Measurements from ENCODE around the gene SLC39A5. TPM values are rescaled to one million over a fixed set of nuclear protein-coding genes. Genes with fewer than 3 reads are reported as not detected.

The SLC39A5 gene
- under 1 TPM in 1 of 3 donors, not detected in 2; 0.98 TPM for total RNA-seq

- Histone ChIP-seq H3K36me3 (no peaks in the 10 kb centered on the region), H3K4me3 (no peak within 1 kb of the TSS), H3K27ac (no peak within 1 kb of the TSS), H3K4me1 (no peaks in the 10 kb centered on the region), H3K9me3 (no peaks in the 10 kb centered on the region), H3K27me3 (no peaks in the 10 kb centered on the region)
- no peak for DNase-seq (ENCODE audit: low spot score in 2 of 2)
- TF ChIP-seq CTCF (IDR thresholded peaks at IDR 0.05) (no peak), POLR2AphosphoS5 (IDR thresholded peaks at IDR 0.05) (no peak), POLR2A (IDR thresholded peaks at IDR 0.05) (no peak)
- intact Hi-C loops (cut with DNase I; ENCODE audit: low total_unique reads) = no loop called here
Measured at GRCh38 chr12:56229916-56230431, at the start of gene SLC39A5. SLC39A5 (plus strand) TSS chr12:56230051; CDS start chr12:56231275, 1,224 bp downstream.

GRCh38 chr12:56186957-56187356 is 42.9 kb upstream of the SLC39A5 start:
- H3K27ac ChIP-seq = peak overlapping the region in 1 of 2 donors; percentile 96

GRCh38 chr12:56188131-56188777 is 41.6 kb upstream of the SLC39A5 start:
- no peaks in the 10 kb centered on the region for H3K27me3 ChIP-seq
- DNase-seq (ENCODE audit: low spot score in 2 of 2) = no peak
- H3K36me3 ChIP-seq = no peaks in the 10 kb centered on the region
- peaks cover 0 to 13% of the 10 kb centered on the region in 2 donors for H3K4me1 ChIP-seq
- H3K4me3 ChIP-seq = peak overlapping the region; percentile 78 to 94 (median 92)
- H3K27ac ChIP-seq = peak overlapping the region; percentile 93 to 96
- intact Hi-C loops (cut with DNase I; ENCODE audit: low total_unique reads) = loop anchor here (5.0 kb wide), 1 partner anchor 61 kb away; the partner anchor contains the start of gene ESYT1
- no peaks in the 10 kb centered on the region for H3K9me3 ChIP-seq
- TF ChIP-seq CTCF (IDR thresholded peaks at IDR 0.05) (no peak), POLR2AphosphoS5 (IDR thresholded peaks at IDR 0.05) (no peak), POLR2A (IDR thresholded peaks at IDR 0.05) (no peak)

More at GRCh38 chr12:56186957-56187356, 42.9 kb upstream of the SLC39A5 start:
- H3K27me3 ChIP-seq = no peaks in the 10 kb centered on the region
- TF ChIP-seq POLR2AphosphoS5 (IDR thresholded peaks at IDR 0.05) (no peak), CTCF (IDR thresholded peaks at IDR 0.05) (no peak), POLR2A (IDR thresholded peaks at IDR 0.05) (no peak)
- no peaks in the 10 kb centered on the region for H3K9me3 ChIP-seq
- peaks cover 0 to 13% of the 10 kb centered on the region in 2 donors for H3K4me1 ChIP-seq
- no peak for DNase-seq (ENCODE audit: low spot score in 2 of 2)
- peaks cover under 1% of the 10 kb centered on the region for H3K36me3 ChIP-seq
- peak overlapping the region in 1 of 3 donors; percentile 26 for H3K4me3 ChIP-seq
- intact Hi-C loops (cut with DNase I; ENCODE audit: low total_unique reads) = loop anchor here (5.0 kb wide), 1 partner anchor 60 kb away; the partner anchor contains the start of gene ESYT1

GRCh38 chr12:56188778-56189098 is 41.1 kb upstream of the SLC39A5 start:
- TF ChIP-seq POLR2A (IDR thresholded peaks at IDR 0.05) (no peak), POLR2AphosphoS5 (IDR thresholded peaks at IDR 0.05) (no peak), CTCF (IDR thresholded peaks at IDR 0.05) (no peak)
- intact Hi-C loops (cut with DNase I; ENCODE audit: low total_unique reads) = loop anchor here (5.0 kb wide), 1 partner anchor 61 kb away; the partner anchor contains the start of gene ESYT1
- Histone ChIP-seq H3K27me3 (no peaks in the 10 kb centered on the region), H3K9me3 (no peaks in the 10 kb centered on the region), H3K27ac (peak overlapping the region; percentile 93 to 96), H3K4me3 (peak overlapping the region; percentile 78 to 94 (median 92)), H3K36me3 (no peaks in the 10 kb centered on the region), H3K4me1 (peaks cover 0 to 13% of the 10 kb centered on the region in 2 donors)
- no peak for DNase-seq (ENCODE audit: low spot score in 2 of 2)

All from breast epithelium (tissue), 4 donors.